ENCODE data around the gene PRMT9. TPM values are rescaled to one million over a fixed set of nuclear protein-coding genes. Genes with fewer than 3 reads are reported as not detected.

The PRMT9 gene
- total and polyA plus RNA-seq, 4 experiments from 2014 or later = 4.6 to 12.6 (median 9.4) TPM

DNA sequence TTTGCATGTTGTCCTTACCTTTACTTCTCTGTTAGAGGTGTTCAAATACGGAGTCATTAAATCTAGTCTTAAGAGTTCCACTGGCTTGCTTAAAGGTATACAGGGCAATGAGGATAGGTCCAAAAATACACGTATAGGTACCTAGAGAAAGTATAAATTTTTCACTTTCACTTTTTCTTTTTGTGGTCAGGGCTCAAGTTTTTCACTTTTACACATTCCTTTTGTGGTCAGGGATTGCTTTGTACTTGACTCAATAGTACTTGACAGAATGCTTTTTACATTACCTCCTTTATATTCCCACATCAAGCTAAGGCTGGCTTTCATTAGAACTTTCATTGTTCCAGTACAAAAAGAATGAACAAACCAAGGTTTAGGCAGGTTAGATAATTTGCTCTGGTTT, 45.0 kb downstream of the PRMT9 start:
- POLR2A ChIA-PET (ENCODE audit: partially characterized antibody) = no interaction called here
- H3K27me3 Mint-ChIP-seq = no peaks in the 10 kb centered on the region
- CTCF ChIA-PET (ENCODE audit: partially characterized antibody) = interaction anchor here (2.2 kb wide), 1 partner anchor 228 kb away, joined by 7 read pairs; no protein-coding TSS in a partner anchor
- Histone ChIP-seq H3K27me3 (ENCODE audit: insufficient read depth, low read length) (no peaks in the 10 kb centered on the region), H3K27ac (ENCODE audit: low read depth, low read length) (no peak overlapping the region), H3K9me3 (ENCODE audit: control insufficient read depth in 1 of 2, low read length in 2 of 2) (no peaks in the 10 kb centered on the region), H3K4me1 (ENCODE audit: insufficient read depth, low read length) (no peaks in the 10 kb centered on the region), H3K4me3 (ENCODE audit: low read length in 2 of 2) (no peak overlapping the region), H3K36me3 (ENCODE audit: insufficient read depth, low read length) (peaks cover 16% of the 10 kb centered on the region)
- peaks cover 0 to 3% (median 0%) of the 10 kb centered on the region in 8 donors for H3K9me3 Mint-ChIP-seq
- peaks cover 13 to 22% (median 20%) of the 10 kb centered on the region in 4 donors for H3K4me1 Mint-ChIP-seq
- peak overlapping the region in 5 of 7 donors; percentile 36 to 84 (median 69) for H3K27ac Mint-ChIP-seq
- H3K36me3 Mint-ChIP-seq = peaks cover 62 to 63% of the 10 kb centered on the region in 2 donors
- peak overlapping the region in 2 of 8 donors; percentile 27 to 49 for H3K4me3 Mint-ChIP-seq
- intact Hi-C loops (cut with micrococcal nuclease) = no loop called here
- DNase-seq = no peak

DNA sequence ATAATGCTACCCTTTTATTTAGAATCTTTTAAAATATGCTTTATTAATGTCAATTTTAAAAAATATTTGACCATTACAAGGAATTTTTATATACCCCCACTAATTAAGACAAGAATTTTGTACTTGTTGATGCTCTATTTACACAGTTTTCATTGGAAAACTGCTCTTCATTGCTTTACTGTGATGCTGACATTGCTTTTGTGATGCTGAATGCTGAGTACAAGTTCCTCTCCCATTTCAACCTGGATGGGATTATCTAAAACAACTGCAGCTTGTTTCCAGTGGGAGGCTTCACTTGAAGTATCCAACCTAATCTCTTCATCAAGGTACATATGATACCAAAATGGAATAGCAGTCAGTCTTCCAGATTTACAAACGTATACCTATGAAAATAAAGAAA, 45.6 kb downstream of the PRMT9 start:
- ChIA-PET POLR2A (ENCODE audit: partially characterized antibody) (no interaction called here), CTCF (ENCODE audit: partially characterized antibody) (interaction anchor here (1.8 kb wide), 1 partner anchor 229 kb away, joined by 7 read pairs; no protein-coding TSS in a partner anchor)
- H3K27me3 ChIP-seq (ENCODE audit: insufficient read depth, low read length) = no peaks in the 10 kb centered on the region
- H3K9me3 Mint-ChIP-seq = peaks cover 0 to 3% (median 0%) of the 10 kb centered on the region in 8 donors
- H3K36me3 ChIP-seq (ENCODE audit: insufficient read depth, low read length) = peaks cover 16% of the 10 kb centered on the region
- H3K9me3 ChIP-seq (ENCODE audit: control insufficient read depth in 1 of 2, low read length in 2 of 2) = no peaks in the 10 kb centered on the region
- DNase-seq = no peak
- H3K27ac Mint-ChIP-seq = peak overlapping the region in 3 of 7 donors; percentile 18 to 73 (median 31)
- intact Hi-C loops (cut with micrococcal nuclease) = no loop called here
- no peak overlapping the region for H3K4me3 Mint-ChIP-seq
- peaks cover 13 to 21% (median 19%) of the 10 kb centered on the region in 4 donors for H3K4me1 Mint-ChIP-seq
- no peak overlapping the region for H3K4me3 ChIP-seq (ENCODE audit: low read length in 2 of 2)
- H3K27ac ChIP-seq (ENCODE audit: low read depth, low read length) = no peak overlapping the region
- no peaks in the 10 kb centered on the region for H3K27me3 Mint-ChIP-seq
- H3K36me3 Mint-ChIP-seq = peaks cover 66 to 67% of the 10 kb centered on the region in 2 donors
- no peaks in the 10 kb centered on the region for H3K4me1 ChIP-seq (ENCODE audit: insufficient read depth, low read length)

DNA sequence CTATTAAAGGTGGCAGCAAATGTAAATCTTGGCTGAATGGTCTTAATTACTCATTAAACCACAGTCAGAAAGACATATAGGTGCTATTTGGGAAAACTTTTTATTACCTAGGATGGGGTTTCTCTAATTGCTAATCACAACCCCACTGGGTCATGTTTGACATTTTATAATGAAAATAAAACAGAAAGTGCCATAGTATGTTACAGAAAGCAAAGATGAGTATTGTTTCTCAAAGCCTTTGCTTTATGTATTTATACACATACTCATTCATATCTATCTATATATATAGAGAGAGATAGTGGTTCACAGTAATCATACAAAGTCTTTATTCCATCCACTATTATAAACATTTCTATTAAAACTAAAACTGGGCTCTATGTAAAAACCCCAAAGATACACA, 48.6 kb downstream of the PRMT9 start:
- Mint-ChIP-seq H3K4me3 (no peak overlapping the region), H3K27me3 (no peaks in the 10 kb centered on the region), H3K36me3 (peaks cover 51 to 68% of the 10 kb centered on the region in 2 donors), H3K27ac (no peak overlapping the region), H3K4me1 (peaks cover 12 to 13% (median 13%) of the 10 kb centered on the region in 4 donors), H3K9me3 (peaks cover 0 to 3% (median 0%) of the 10 kb centered on the region in 8 donors)
- CTCF ChIA-PET (ENCODE audit: partially characterized antibody) = no interaction called here
- intact Hi-C loops (cut with micrococcal nuclease) = no loop called here
- Histone ChIP-seq H3K27me3 (ENCODE audit: insufficient read depth, low read length) (no peaks in the 10 kb centered on the region), H3K9me3 (ENCODE audit: control insufficient read depth in 1 of 2, low read length in 2 of 2) (no peaks in the 10 kb centered on the region), H3K4me1 (ENCODE audit: insufficient read depth, low read length) (no peaks in the 10 kb centered on the region), H3K27ac (ENCODE audit: low read depth, low read length) (no peak overlapping the region), H3K4me3 (ENCODE audit: low read length in 2 of 2) (no peak overlapping the region), H3K36me3 (ENCODE audit: insufficient read depth, low read length) (peaks cover 21% of the 10 kb centered on the region)
- DNase-seq = no peak
- POLR2A ChIA-PET (ENCODE audit: partially characterized antibody) = no interaction called here

DNA sequence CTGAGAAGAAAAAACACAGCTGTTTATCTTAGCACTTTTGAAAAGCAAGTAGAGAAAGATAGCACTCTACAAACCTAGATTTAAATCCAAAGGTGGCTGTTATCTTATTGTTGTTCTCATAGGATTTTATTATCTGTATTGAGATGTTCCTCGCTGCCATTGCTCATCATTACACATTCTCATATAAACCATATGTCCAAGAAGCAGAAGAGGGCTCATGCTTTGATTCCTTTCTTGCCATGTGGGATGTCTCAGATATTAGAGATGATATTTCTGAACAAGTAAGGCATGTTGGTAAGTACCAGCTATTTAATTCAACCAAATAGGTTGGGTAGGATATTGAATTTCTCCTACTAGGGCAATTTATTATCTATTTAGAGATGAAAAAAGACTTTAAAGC, 50.3 kb downstream of the PRMT9 start:
- Mint-ChIP-seq H3K36me3 (peaks cover 52 to 77% of the 10 kb centered on the region in 2 donors), H3K27ac (no peak overlapping the region), H3K27me3 (no peaks in the 10 kb centered on the region), H3K9me3 (peaks cover 0 to 3% (median 0%) of the 10 kb centered on the region in 8 donors), H3K4me1 (peaks cover 0 to 2% (median 0%) of the 10 kb centered on the region in 4 donors), H3K4me3 (no peak overlapping the region)
- CTCF ChIA-PET (ENCODE audit: partially characterized antibody) = no interaction called here
- no peak for DNase-seq
- H3K4me3 ChIP-seq (ENCODE audit: low read length in 2 of 2) = no peak overlapping the region
- intact Hi-C loops (cut with micrococcal nuclease) = no loop called here
- H3K36me3 ChIP-seq (ENCODE audit: insufficient read depth, low read length) = peaks cover 21% of the 10 kb centered on the region
- POLR2A ChIA-PET (ENCODE audit: partially characterized antibody) = no interaction called here
- H3K27ac ChIP-seq (ENCODE audit: low read depth, low read length) = no peak overlapping the region
- no peaks in the 10 kb centered on the region for H3K4me1 ChIP-seq (ENCODE audit: insufficient read depth, low read length)
- H3K9me3 ChIP-seq (ENCODE audit: control insufficient read depth in 1 of 2, low read length in 2 of 2) = no peaks in the 10 kb centered on the region
- no peaks in the 10 kb centered on the region for H3K27me3 ChIP-seq (ENCODE audit: insufficient read depth, low read length)

DNA sequence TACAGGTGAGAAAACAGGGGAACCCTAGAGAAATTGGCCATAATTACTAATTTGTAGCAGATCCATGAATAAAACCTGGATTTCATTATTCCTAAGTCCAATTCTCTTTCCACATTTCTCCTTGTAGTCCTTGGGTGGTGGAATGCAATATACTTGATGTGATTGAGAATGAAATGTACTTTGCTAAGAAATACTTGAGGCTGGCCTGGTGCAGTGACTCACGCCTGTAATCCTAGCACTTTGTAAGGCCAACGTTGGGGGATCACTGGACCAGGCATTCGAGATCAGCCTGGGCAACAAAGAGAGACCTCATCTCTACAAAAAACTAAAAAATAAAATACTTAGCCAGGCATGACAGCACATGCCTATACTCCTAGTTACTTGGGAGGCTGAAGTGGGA, 50.9 kb downstream of the PRMT9 start:
- intact Hi-C loops (cut with micrococcal nuclease) = no loop called here
- CTCF ChIA-PET (ENCODE audit: partially characterized antibody) = no interaction called here

DNA sequence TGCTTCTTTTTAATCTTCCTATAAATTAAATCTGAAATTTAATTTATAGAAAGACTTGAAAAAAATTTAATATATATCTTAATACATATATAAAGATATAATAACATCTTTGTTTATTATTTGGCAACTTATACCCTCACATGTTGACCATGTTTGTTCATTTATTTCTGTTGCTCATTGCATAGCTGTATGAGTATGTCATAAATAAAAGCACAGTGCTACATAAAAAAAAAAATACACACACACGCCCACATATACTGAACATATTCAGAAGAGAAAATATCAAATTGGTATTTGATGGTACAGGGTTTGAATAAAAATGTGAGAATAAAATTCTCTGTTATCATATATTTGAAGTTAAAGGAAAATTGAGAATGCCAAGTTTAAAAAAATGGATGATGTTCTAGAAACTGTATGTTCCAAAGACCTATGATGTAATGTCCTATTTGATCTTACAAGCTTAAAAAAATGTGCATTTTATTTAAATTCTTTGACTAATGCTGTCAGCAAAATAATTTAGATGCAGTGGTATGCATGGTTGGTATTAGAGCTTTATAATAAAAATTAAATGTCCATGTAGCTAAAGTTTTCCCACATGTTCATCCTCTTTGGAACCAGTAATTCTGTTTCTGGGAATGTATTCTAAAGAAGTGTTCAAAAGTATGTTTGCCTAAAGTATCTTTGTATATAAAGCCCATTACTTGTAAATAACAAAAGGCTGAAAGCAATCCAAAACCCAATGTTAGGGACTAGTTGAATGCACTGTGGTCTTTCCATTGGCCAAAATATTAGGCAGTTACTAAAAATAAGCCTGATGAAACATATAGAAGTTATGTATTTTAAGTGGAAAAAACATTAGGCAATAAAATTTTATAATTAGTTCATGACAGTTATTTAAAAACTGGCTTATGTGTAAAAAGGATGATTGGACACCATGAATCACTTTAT, 53.9 kb downstream of the PRMT9 start:
- Histone ChIP-seq H3K36me3 (ENCODE audit: insufficient read depth, low read length) (peaks cover 32% of the 10 kb centered on the region), H3K27ac (ENCODE audit: low read depth, low read length) (no peak overlapping the region), H3K27me3 (ENCODE audit: insufficient read depth, low read length) (no peaks in the 10 kb centered on the region), H3K9me3 (ENCODE audit: control insufficient read depth in 1 of 2, low read length in 2 of 2) (no peaks in the 10 kb centered on the region), H3K4me1 (ENCODE audit: insufficient read depth, low read length) (no peaks in the 10 kb centered on the region), H3K4me3 (ENCODE audit: low read length in 2 of 2) (no peak overlapping the region)
- H3K27me3 Mint-ChIP-seq = no peaks in the 10 kb centered on the region
- peak overlapping the region in 1 of 7 donors; percentile 36 for H3K27ac Mint-ChIP-seq
- H3K4me3 Mint-ChIP-seq = no peak overlapping the region
- DNase-seq = no peak
- ChIA-PET POLR2A (ENCODE audit: partially characterized antibody) (no interaction called here), CTCF (ENCODE audit: partially characterized antibody) (interaction anchor here (1.3 to 2.3 kb wide), 2 partner anchors 40 to 79 kb away, joined by 3 to 6 read pairs; no protein-coding TSS in a partner anchor)
- H3K4me1 Mint-ChIP-seq = peaks cover 0 to 8% (median 2%) of the 10 kb centered on the region in 4 donors
- peaks cover 51 to 79% of the 10 kb centered on the region in 2 donors for H3K36me3 Mint-ChIP-seq
- intact Hi-C loops (cut with micrococcal nuclease) = no loop called here
- no peaks in the 10 kb centered on the region for H3K9me3 Mint-ChIP-seq

More for the DNA sequence above, 50.9 kb downstream of the PRMT9 start:
- no peaks in the 10 kb centered on the region for H3K27me3 ChIP-seq (ENCODE audit: insufficient read depth, low read length)
- POLR2A ChIA-PET (ENCODE audit: partially characterized antibody) = no interaction called here
- Mint-ChIP-seq H3K27me3 (no peaks in the 10 kb centered on the region), H3K4me1 (no peaks in the 10 kb centered on the region), H3K27ac (no peak overlapping the region), H3K4me3 (no peak overlapping the region), H3K36me3 (peaks cover 54 to 78% of the 10 kb centered on the region in 2 donors), H3K9me3 (peaks cover 0 to 3% (median 0%) of the 10 kb centered on the region in 8 donors)
- no peak for DNase-seq
- H3K36me3 ChIP-seq (ENCODE audit: insufficient read depth, low read length) = peaks cover 21% of the 10 kb centered on the region
- H3K4me3 ChIP-seq (ENCODE audit: low read length in 2 of 2) = no peak overlapping the region
- H3K4me1 ChIP-seq (ENCODE audit: insufficient read depth, low read length) = no peaks in the 10 kb centered on the region
- no peaks in the 10 kb centered on the region for H3K9me3 ChIP-seq (ENCODE audit: control insufficient read depth in 1 of 2, low read length in 2 of 2)
- no peak overlapping the region for H3K27ac ChIP-seq (ENCODE audit: low read depth, low read length)

DNA sequence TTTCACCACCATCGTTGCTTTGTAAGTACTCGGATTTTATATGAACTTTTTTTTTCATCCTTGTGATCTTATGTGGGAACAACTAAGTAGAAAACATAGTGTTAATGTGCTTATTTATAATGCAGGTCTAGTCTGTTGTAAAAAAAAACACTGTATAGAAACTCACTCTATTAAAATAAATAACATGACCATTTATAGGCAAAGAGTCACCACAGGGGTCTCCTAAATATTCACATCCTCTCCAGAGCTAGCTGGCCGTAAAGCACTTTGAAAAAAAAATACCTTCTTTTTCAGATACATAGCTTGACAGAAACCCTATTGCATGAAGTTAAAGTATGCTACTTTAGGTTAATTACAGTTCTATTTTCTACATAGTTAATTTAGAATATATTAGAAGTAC, 55.5 kb downstream of the PRMT9 start:
- Mint-ChIP-seq H3K4me1 (peaks cover 0 to 8% (median 2%) of the 10 kb centered on the region in 4 donors), H3K27me3 (no peaks in the 10 kb centered on the region), H3K4me3 (no peak overlapping the region), H3K36me3 (peaks cover 40 to 74% of the 10 kb centered on the region in 2 donors), H3K27ac (no peak overlapping the region), H3K9me3 (no peaks in the 10 kb centered on the region)
- DNase-seq = no peak
- ChIA-PET POLR2A (ENCODE audit: partially characterized antibody) (interaction anchor here (0.9 kb wide), 1 partner anchor 11 kb away, joined by 5 read pairs; the partner anchor contains the start of gene TMEM184C), CTCF (ENCODE audit: partially characterized antibody) (no interaction called here)
- no peak overlapping the region for H3K4me3 ChIP-seq (ENCODE audit: low read length in 2 of 2)
- no peaks in the 10 kb centered on the region for H3K4me1 ChIP-seq (ENCODE audit: insufficient read depth, low read length)
- H3K9me3 ChIP-seq (ENCODE audit: control insufficient read depth in 1 of 2, low read length in 2 of 2) = no peaks in the 10 kb centered on the region
- H3K27ac ChIP-seq (ENCODE audit: low read depth, low read length) = no peak overlapping the region
- H3K36me3 ChIP-seq (ENCODE audit: insufficient read depth, low read length) = peaks cover 32% of the 10 kb centered on the region
- H3K27me3 ChIP-seq (ENCODE audit: insufficient read depth, low read length) = no peaks in the 10 kb centered on the region
- intact Hi-C loops (cut with micrococcal nuclease) = no loop called here
